ENCODE measurements around the gene LTB4R. TPM values are rescaled to one million over a fixed set of nuclear protein-coding genes. Genes with fewer than 3 reads are reported as not detected.
A peak's percentile ranks its signal among the peaks of the same experiment; 100 is the strongest.

The LTB4R gene
- total RNA-seq, 2 donors from 2014 or later, result 6.4 to 6.6 TPM

DNA sequence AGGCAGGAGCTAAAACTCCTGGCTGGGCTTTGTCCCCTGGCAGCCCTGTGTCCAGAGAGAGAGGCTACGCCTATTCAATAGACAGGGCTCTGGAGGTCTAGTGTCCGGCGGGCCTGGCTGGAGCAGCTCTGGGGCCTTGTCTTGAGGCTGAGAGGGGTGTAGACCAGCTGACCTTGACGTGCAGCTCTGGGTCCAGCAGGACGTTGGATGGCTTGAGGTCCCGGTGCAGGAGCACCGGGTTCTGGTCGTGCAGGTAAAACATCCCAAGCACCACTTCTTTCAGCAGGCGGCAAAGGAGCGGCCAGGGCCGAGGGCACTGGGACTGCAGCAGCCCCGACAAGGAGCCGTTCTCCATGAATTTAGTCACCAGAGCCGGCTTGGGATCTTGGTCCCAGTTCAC lies 27.5 kb downstream of the LTB4R start:
- peaks cover 95% of the 10 kb centered on the region for H3K27me3 Mint-ChIP-seq (ENCODE audit: insufficient read depth)
- no peaks in the 10 kb centered on the region for H3K36me3 Mint-ChIP-seq (ENCODE audit: low read depth)
- no peak overlapping the region for H3K27ac Mint-ChIP-seq
- H3K9me3 ChIP-seq (ENCODE audit: control insufficient read depth, low read length), result no peaks in the 10 kb centered on the region
- H3K4me3 Mint-ChIP-seq, result peak overlapping the region; percentile 58
- WGBS, 2 experiments (ENCODE audit: insufficient coverage in 1 of 2, insufficient read length in 1 of 2), result 75 to 82% methylated on average over 10 to 14 of the region's 14 CpGs
- H3K9me3 Mint-ChIP-seq, result no peaks in the 10 kb centered on the region
- peaks cover 4% of the 10 kb centered on the region for H3K4me1 ChIP-seq (ENCODE audit: control insufficient read depth, insufficient read depth, low read length)
- no peak overlapping the region for H3K4me3 ChIP-seq (ENCODE audit: low read length)
- peaks cover 97% of the 10 kb centered on the region for H3K27me3 ChIP-seq (ENCODE audit: control insufficient read depth, insufficient read depth, low read length, poor library complexity, severe bottlenecking)
- DNase-seq, result no peak
- H3K4me1 Mint-ChIP-seq, result peaks cover 15% of the 10 kb centered on the region
- H3K27ac ChIP-seq (ENCODE audit: low read depth, low read length), result no peak overlapping the region
- no peak overlapping the region for H3K9ac ChIP-seq (ENCODE audit: extremely low read depth, low read length, poor library complexity, severe bottlenecking)
- no peaks in the 10 kb centered on the region for H3K36me3 ChIP-seq (ENCODE audit: control insufficient read depth, insufficient read depth, low read length)
- TF ChIP-seq, protein P1, sequence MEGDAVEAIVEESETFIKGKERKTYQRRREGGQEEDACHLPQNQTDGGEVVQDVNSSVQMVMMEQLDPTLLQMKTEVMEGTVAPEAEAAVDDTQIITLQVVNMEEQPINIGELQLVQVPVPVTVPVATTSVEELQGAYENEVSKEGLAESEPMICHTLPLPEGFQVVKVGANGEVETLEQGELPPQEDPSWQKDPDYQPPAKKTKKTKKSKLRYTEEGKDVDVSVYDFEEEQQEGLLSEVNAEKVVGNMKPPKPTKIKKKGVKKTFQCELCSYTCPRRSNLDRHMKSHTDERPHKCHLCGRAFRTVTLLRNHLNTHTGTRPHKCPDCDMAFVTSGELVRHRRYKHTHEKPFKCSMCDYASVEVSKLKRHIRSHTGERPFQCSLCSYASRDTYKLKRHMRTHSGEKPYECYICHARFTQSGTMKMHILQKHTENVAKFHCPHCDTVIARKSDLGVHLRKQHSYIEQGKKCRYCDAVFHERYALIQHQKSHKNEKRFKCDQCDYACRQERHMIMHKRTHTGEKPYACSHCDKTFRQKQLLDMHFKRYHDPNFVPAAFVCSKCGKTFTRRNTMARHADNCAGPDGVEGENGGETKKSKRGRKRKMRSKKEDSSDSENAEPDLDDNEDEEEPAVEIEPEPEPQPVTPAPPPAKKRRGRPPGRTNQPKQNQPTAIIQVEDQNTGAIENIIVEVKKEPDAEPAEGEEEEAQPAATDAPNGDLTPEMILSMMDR (conservative IDR thresholded peaks at IDR 0.05), result no peak

DNA sequence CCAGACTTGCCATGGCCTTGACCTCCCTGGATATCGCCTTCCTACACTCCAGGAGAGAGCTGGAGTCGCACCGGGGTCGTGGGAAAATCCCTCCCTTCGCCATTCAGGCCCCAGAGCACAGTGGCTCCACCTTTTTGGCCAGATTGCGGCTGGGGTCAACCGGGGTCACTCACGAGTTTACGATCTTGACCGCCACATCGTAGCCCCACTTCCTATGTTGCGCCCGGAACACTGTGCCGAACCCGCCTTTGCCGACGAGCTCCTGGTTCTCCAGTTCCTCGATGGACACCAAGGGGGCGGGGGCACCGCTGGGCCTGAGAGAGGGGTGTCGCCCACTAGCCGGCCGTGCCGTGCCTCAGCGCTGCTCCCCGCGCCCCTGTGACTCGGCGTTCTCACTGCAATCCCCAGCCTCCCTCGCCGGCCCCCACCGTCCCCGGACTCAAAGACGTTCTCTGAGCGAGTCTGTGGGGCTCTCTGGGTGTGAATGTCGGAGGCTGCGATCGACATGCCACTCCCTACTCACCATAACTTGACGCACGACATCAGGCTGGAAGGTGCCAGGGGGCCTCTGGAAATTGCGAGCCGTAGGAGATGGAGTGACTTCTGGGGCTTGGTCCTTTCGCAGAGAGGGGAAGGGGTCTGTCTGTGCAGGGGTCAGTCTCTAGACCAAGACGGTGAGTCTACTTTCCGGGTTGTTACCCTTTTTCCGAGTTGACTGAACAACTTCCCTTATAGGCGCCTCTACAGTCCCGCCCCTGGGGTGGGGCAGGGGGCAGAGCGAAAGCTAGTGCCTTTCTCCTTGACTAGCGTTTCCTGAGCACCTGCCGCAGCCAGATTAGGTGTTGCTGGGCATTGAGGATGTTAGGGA lies 28.2 kb downstream of the LTB4R start, which contains the start of gene RIPK3:
TSS of gene RIPK3 (minus strand) at position 708 of the 868 bp plus-strand sequence. CDS start at position 543, 165 bp downstream.
- TF ChIP-seq, protein P1 (conservative IDR thresholded peaks at IDR 0.05), result no peak
- Histone ChIP-seq H3K9me3 (ENCODE audit: control insufficient read depth, low read length) (no peaks in the 10 kb centered on the region), H3K9ac (ENCODE audit: extremely low read depth, low read length, poor library complexity, severe bottlenecking) (no peak within 1 kb of the TSS), H3K4me1 (ENCODE audit: control insufficient read depth, insufficient read depth, low read length) (no peaks in the 10 kb centered on the region), H3K4me3 (ENCODE audit: low read length) (peak within 1 kb of the TSS; percentile 77), H3K27me3 (ENCODE audit: control insufficient read depth, insufficient read depth, low read length, poor library complexity, severe bottlenecking) (peaks cover 94% of the 10 kb centered on the region), H3K27ac (ENCODE audit: low read depth, low read length) (no peak within 1 kb of the TSS), H3K36me3 (ENCODE audit: control insufficient read depth, insufficient read depth, low read length) (no peaks in the 10 kb centered on the region)
- no peaks in the 10 kb centered on the region for H3K9me3 Mint-ChIP-seq
- H3K27me3 Mint-ChIP-seq (ENCODE audit: insufficient read depth), result peaks cover 94% of the 10 kb centered on the region
- 16 to 35% methylated on average over 19 to 50 of the region's 51 CpGs for WGBS, 2 experiments (ENCODE audit: insufficient coverage in 1 of 2, insufficient read length in 1 of 2)
- H3K4me3 Mint-ChIP-seq, result peak within 1 kb of the TSS; percentile 58
- no peaks in the 10 kb centered on the region for H3K36me3 Mint-ChIP-seq (ENCODE audit: low read depth)
- DNase-seq, result peak; percentile 77
- no peak within 1 kb of the TSS for H3K27ac Mint-ChIP-seq
- peaks cover 15% of the 10 kb centered on the region for H3K4me1 Mint-ChIP-seq

DNA sequence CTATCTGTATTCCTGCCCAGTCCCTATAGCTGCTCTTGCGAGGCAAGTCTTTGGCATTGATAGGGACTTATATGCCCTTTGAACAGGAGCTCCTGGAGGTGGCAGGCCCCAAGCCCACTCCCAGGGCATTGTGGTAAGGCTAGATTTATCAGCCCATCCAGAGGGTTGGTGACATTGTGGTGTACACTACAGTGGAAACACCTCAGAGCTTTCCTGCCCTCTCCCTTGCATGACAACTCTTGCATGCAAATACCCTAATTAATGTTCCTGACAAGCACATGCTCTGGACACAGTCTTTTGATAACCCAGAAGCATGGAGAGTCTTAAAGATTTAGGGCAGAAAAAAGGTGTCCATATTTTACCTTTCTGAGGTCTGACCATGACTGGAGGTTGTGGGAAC lies 29.3 kb downstream of the LTB4R start:
- Histone ChIP-seq H3K4me1 (ENCODE audit: control insufficient read depth, insufficient read depth, low read length) (no peaks in the 10 kb centered on the region), H3K9me3 (ENCODE audit: control insufficient read depth, low read length) (no peaks in the 10 kb centered on the region), H3K27me3 (ENCODE audit: control insufficient read depth, insufficient read depth, low read length, poor library complexity, severe bottlenecking) (peaks cover 91% of the 10 kb centered on the region), H3K36me3 (ENCODE audit: control insufficient read depth, insufficient read depth, low read length) (no peaks in the 10 kb centered on the region), H3K27ac (ENCODE audit: low read depth, low read length) (no peak overlapping the region), H3K4me3 (ENCODE audit: low read length) (no peak overlapping the region), H3K9ac (ENCODE audit: extremely low read depth, low read length, poor library complexity, severe bottlenecking) (no peak overlapping the region)
- TF ChIP-seq, protein P1 (conservative IDR thresholded peaks at IDR 0.05), result no peak
- no peak overlapping the region for H3K4me3 Mint-ChIP-seq
- peak; percentile 18 for DNase-seq
- H3K9me3 Mint-ChIP-seq, result no peaks in the 10 kb centered on the region
- H3K27me3 Mint-ChIP-seq (ENCODE audit: insufficient read depth), result peaks cover 94% of the 10 kb centered on the region
- 92 to 100% methylated on average over 1 of the region's 1 CpG for WGBS, 2 experiments (ENCODE audit: insufficient coverage in 1 of 2, insufficient read length in 1 of 2)
- no peaks in the 10 kb centered on the region for H3K36me3 Mint-ChIP-seq (ENCODE audit: low read depth)
- H3K27ac Mint-ChIP-seq, result no peak overlapping the region
- H3K4me1 Mint-ChIP-seq, result peaks cover 13% of the 10 kb centered on the region

Data from endodermal cell (in vitro differentiated cells).